Activated CD4-positive, alpha-beta T cell treated with anti-CD3 and anti-CD28 coated beads, Interleukin-2, amount 10 ng/mL, durations not matched to agents 24 days and 14 days (primary cell): ENCODE data around the gene TBC1D21. TPM values are rescaled to one million over a fixed set of nuclear protein-coding genes. Genes with fewer than 3 reads are reported as not detected.
A peak's percentile ranks its signal among the peaks of the same experiment; 100 is the strongest.

Source experiments
- DNase-seq: peaks from one replicate; pipeline ENCODE4 v3.0.0; 2022
- H3K27ac Mint-ChIP-seq: one replicate; pipeline ENCODE4 v1.8.0; 2022; ENCODE audit warnings: mild to moderate bottlenecking, mixed read lengths
- H3K27me3 Mint-ChIP-seq: one replicate; pipeline ENCODE4 v1.8.0; 2022; ENCODE audit warnings: mixed read lengths
- H3K36me3 Mint-ChIP-seq: one replicate; pipeline ENCODE4 v1.8.0; 2022; ENCODE audit warnings: low read depth, mild to moderate bottlenecking, mixed read lengths
- H3K4me1 Mint-ChIP-seq: one replicate; pipeline ENCODE4 v1.8.0; 2021; ENCODE audit warnings: mixed read lengths
- H3K4me3 Mint-ChIP-seq: one replicate; pipeline ENCODE4 v1.8.0; 2022; ENCODE audit warnings: mild to moderate bottlenecking, moderate library complexity, mixed read lengths
- H3K9me3 Mint-ChIP-seq: one replicate; pipeline ENCODE4 v1.8.0; 2021; ENCODE audit warnings: mixed read lengths
- intact Hi-C: fragments of 100-400 bp; cut with micrococcal nuclease; formaldehyde crosslinking; loops from one replicate; pipeline ENCODE4 v1.15.1; 2023
- total RNA-seq: library from RNA; stranded (reverse); gene quantifications from 2 replicates; pipeline ENCODE4 v1.2.3, GENCODE V29; 2022

TBC1D21 gene
- total RNA-seq, 1 donor from 2014 or later = not detected

- Mint-ChIP-seq H3K9me3 (no peaks in the 10 kb centered on the region), H3K36me3 (no peaks in the 10 kb centered on the region), H3K4me1 (peaks cover 6% of the 10 kb centered on the region), H3K4me3 (no peak overlapping the region), H3K27ac (no peak overlapping the region), H3K27me3 (peaks cover 6% of the 10 kb centered on the region)
- intact Hi-C loops = no loop called here
- DNase-seq = no peak
These were observed 30.9 kb downstream of the TBC1D21 start for GRCh38 chr15:73904026-73904815.

DNA sequence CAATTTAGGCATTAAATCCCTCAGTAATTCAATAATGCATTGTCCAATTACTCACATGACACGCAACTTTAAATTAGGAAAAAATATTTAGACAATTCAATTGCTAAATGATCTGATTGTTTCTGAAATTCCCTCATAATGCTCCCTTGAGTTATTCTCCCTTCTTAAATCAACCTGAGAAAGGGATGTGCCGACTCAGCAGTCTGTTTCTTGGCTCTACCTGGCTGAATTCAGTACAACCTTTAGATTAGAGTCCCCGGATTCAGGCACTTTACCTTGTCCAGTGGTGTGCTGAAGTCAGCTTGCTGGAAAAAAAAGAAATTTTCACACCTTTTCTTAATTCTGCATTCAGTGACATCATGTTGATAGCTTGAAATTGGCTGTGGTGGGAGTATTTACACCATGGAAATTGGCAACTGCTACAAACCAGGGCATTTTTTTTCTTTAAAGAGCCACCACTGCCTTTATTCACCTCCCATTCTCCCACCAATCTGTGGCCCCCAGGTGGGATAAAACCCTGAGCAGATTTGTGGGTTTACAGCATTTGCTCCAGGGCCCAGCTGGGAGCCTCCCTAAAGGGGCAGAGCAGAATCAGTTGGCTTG is 32.0 kb downstream of the TBC1D21 start:
- H3K36me3 Mint-ChIP-seq = no peaks in the 10 kb centered on the region
- no peak for DNase-seq
- H3K27me3 Mint-ChIP-seq = peaks cover 5% of the 10 kb centered on the region
- intact Hi-C loops = no loop called here
- H3K9me3 Mint-ChIP-seq = no peaks in the 10 kb centered on the region
- peaks cover 8% of the 10 kb centered on the region for H3K4me1 Mint-ChIP-seq
- H3K27ac Mint-ChIP-seq = no peak overlapping the region
- no peak overlapping the region for H3K4me3 Mint-ChIP-seq

- no peak for DNase-seq
- H3K27me3 Mint-ChIP-seq = peaks cover 3% of the 10 kb centered on the region
- peaks cover 9% of the 10 kb centered on the region for H3K4me1 Mint-ChIP-seq
- H3K9me3 Mint-ChIP-seq = no peaks in the 10 kb centered on the region
- H3K27ac Mint-ChIP-seq = no peak overlapping the region
- no peaks in the 10 kb centered on the region for H3K36me3 Mint-ChIP-seq
- H3K4me3 Mint-ChIP-seq = no peak overlapping the region
- intact Hi-C loops = no loop called here
These were observed 33.1 kb downstream of the TBC1D21 start for GRCh38 chr15:73906346-73907034.

- Mint-ChIP-seq H3K4me3 (no peak overlapping the region), H3K27ac (no peak overlapping the region), H3K36me3 (no peaks in the 10 kb centered on the region), H3K9me3 (no peaks in the 10 kb centered on the region), H3K4me1 (peaks cover 9% of the 10 kb centered on the region), H3K27me3 (peaks cover 3% of the 10 kb centered on the region)
- intact Hi-C loops = no loop called here
- no peak for DNase-seq
These were observed 33.7 kb downstream of the TBC1D21 start for GRCh38 chr15:73907035-73907408.

DNA sequence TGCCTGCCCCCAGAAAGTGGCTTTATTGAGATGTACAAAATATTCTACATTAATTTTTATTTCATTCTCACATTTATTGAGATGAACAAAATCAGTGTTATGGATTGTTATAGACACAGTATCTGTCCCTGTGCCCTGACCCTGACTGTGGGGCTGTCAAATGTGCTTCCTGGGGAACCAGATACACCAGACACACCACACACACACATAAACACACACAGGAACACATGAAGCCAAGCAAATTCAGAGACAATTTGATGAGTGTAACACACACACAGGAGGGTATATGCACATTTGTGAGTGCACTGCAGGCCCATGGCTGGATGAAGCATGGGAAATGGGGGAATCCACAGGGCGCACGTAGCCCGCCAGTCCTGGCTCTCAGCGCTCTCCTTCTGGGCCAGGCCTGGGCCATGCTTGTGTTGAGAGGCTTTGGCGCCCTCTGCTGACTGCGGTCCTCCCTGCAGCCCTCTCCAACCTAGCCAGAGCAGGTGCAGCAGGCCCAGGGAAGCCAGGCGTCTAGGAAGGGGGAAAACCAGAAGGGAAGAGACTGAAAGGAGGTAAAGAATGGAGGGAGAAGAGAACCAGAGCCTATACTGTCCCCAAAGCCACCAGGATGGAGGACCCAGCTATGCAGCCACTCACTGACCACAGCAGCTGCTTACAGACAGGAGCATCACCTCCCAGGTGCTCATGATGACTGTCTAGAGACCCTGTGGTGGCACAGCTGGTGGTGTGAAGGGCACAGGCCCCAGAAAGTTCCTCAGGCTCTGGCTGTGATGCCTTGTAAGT is 34.9 kb downstream of the TBC1D21 start:
- Mint-ChIP-seq H3K4me3 (no peak overlapping the region), H3K9me3 (no peaks in the 10 kb centered on the region), H3K27ac (no peak overlapping the region), H3K4me1 (peaks cover 9% of the 10 kb centered on the region), H3K27me3 (no peaks in the 10 kb centered on the region), H3K36me3 (no peaks in the 10 kb centered on the region)
- intact Hi-C loops = loop anchor here (1.0 kb wide), 1 partner anchor 34 kb away; no protein-coding TSS in a partner anchor
- DNase-seq = peak; percentile 93

DNA sequence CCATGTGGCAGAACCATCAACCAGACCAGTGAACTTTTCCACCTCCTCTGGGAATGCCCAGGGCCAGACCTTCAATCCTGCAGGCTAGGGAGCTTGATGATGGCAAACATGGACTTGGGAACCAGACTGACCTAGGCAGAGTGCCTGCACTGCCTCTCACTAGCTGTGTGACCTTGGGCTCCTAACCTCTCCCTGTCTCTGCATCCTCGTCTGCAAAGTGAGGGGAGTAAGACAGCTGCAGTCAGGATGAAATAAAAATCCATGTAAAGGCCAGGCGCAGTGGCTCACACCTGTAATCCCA is 35.4 kb downstream of the TBC1D21 start:
- intact Hi-C loops = loop anchor here (1.0 kb wide), 1 partner anchor 34 kb away; no protein-coding TSS in a partner anchor

DNA sequence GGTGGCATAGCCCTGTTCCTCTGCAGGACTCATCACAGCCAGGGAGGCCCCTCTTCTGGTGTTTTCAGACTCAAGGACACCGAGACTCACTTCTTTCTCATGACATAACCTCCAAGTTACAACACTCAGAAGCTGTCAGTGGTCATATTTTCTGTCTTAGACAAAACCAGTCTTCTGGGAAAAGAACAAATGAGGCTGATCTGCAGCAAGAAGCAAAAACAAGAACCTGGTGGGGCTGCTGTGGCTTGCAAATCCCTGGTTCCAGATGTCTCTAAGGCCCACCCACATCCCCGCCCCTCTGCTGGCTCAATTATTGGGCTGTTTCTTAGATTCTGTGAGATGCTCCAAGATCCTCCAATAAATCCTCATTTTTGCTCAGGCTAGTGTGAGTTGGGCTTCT is 36.3 kb downstream of the TBC1D21 start:
- Mint-ChIP-seq H3K36me3 (no peaks in the 10 kb centered on the region), H3K4me3 (no peak overlapping the region), H3K27me3 (no peaks in the 10 kb centered on the region), H3K9me3 (no peaks in the 10 kb centered on the region), H3K4me1 (peaks cover 20% of the 10 kb centered on the region), H3K27ac (no peak overlapping the region)
- intact Hi-C loops = no loop called here
- DNase-seq = no peak

More for the DNA sequence above, 35.4 kb downstream of the TBC1D21 start:
- Mint-ChIP-seq H3K27ac (no peak overlapping the region), H3K27me3 (no peaks in the 10 kb centered on the region), H3K4me3 (no peak overlapping the region), H3K9me3 (no peaks in the 10 kb centered on the region), H3K4me1 (peaks cover 12% of the 10 kb centered on the region), H3K36me3 (no peaks in the 10 kb centered on the region)
- DNase-seq = no peak

GRCh38 chr15:73910522-73911303 is 37.3 kb downstream of the TBC1D21 start:
- peaks cover 4% of the 10 kb centered on the region for H3K36me3 Mint-ChIP-seq
- no peaks in the 10 kb centered on the region for H3K9me3 Mint-ChIP-seq
- intact Hi-C loops = no loop called here
- H3K27ac Mint-ChIP-seq = no peak overlapping the region
- peaks cover 23% of the 10 kb centered on the region for H3K4me1 Mint-ChIP-seq
- no peak for DNase-seq
- H3K4me3 Mint-ChIP-seq = no peak overlapping the region
- H3K27me3 Mint-ChIP-seq = no peaks in the 10 kb centered on the region

GRCh38 chr15:73912030-73912596 is 38.7 kb downstream of the TBC1D21 start:
- Mint-ChIP-seq H3K27ac (no peak overlapping the region), H3K4me3 (no peak overlapping the region), H3K36me3 (peaks cover 11% of the 10 kb centered on the region), H3K9me3 (no peaks in the 10 kb centered on the region), H3K4me1 (peaks cover 21% of the 10 kb centered on the region), H3K27me3 (no peaks in the 10 kb centered on the region)
- intact Hi-C loops = no loop called here
- no peak for DNase-seq

DNA sequence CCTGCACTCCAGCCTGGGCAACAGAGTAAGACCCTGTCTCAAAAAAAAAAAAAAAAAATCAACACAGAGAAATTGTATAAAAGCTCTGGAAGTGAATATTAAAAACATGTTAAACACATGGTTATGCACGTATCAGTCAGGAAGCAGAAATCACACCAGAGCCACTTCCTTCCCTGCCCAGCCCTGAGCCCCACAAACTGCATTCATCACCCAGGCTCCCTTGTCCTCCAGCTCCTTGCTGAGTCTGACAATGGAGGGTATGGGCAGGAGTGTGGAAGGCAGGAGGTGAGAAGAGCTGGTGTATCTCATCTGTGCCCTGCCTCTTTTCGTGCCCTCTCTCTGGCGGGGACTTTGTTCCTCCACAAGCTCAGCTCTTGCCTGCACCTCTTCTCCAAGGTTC is 40.8 kb downstream of the TBC1D21 start:
- H3K4me3 Mint-ChIP-seq = peak overlapping the region; percentile 61
- intact Hi-C loops = no loop called here
- peaks cover 12% of the 10 kb centered on the region for H3K9me3 Mint-ChIP-seq
- peaks cover 26% of the 10 kb centered on the region for H3K36me3 Mint-ChIP-seq
- DNase-seq = peak; percentile 69
- H3K4me1 Mint-ChIP-seq = peaks cover 17% of the 10 kb centered on the region
- peak overlapping the region; percentile 6 for H3K27ac Mint-ChIP-seq
- no peaks in the 10 kb centered on the region for H3K27me3 Mint-ChIP-seq

DNA sequence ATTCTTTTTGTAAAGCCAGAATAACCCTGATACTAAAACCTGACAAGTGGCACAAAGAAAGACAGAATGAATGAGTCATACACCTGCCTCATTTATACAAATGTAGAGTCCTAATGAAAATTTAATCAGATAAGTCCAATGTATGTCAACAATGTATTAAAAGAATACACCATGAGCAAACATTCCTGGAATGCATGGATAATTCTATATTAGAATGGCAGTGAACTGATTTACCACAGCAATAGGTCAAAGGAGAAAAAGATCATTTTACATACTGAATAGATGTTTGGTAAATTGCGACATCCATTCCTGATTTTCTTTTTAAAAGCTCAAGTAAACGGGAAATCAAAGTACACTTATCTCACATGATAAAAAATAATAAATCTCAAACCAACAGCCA is 41.7 kb downstream of the TBC1D21 start:
- Mint-ChIP-seq H3K4me1 (peaks cover 20% of the 10 kb centered on the region), H3K27me3 (no peaks in the 10 kb centered on the region), H3K27ac (no peak overlapping the region), H3K4me3 (no peak overlapping the region), H3K36me3 (peaks cover 26% of the 10 kb centered on the region), H3K9me3 (peaks cover 12% of the 10 kb centered on the region)
- no peak for DNase-seq
- intact Hi-C loops = no loop called here

- Mint-ChIP-seq H3K36me3 (peaks cover 28% of the 10 kb centered on the region), H3K4me1 (peaks cover 36% of the 10 kb centered on the region), H3K4me3 (no peak overlapping the region), H3K27me3 (no peaks in the 10 kb centered on the region), H3K9me3 (peaks cover 17% of the 10 kb centered on the region), H3K27ac (no peak overlapping the region)
- intact Hi-C loops = no loop called here
- no peak for DNase-seq
These were observed 45.4 kb downstream of the TBC1D21 start for GRCh38 chr15:73918784-73919183.

GRCh38 chr15:73919706-73920105 is 46.3 kb downstream of the TBC1D21 start:
- H3K9me3 Mint-ChIP-seq = peaks cover 17% of the 10 kb centered on the region
- H3K27ac Mint-ChIP-seq = no peak overlapping the region
- DNase-seq = no peak
- intact Hi-C loops = no loop called here
- H3K27me3 Mint-ChIP-seq = no peaks in the 10 kb centered on the region
- peaks cover 37% of the 10 kb centered on the region for H3K4me1 Mint-ChIP-seq
- H3K4me3 Mint-ChIP-seq = no peak overlapping the region
- peaks cover 28% of the 10 kb centered on the region for H3K36me3 Mint-ChIP-seq
